IPS DF 6.9 (cell line): Measurements from ENCODE around the gene PBX3.

Experiments used
- DNase-seq: peaks from one replicate; pipeline ENCODE4 v3.0.0-alpha.2; 2013; ENCODE audit warnings: low read depth, low spot score
- H3K27ac ChIP-seq: one replicate; pipeline ENCODE4 v1.5.1; 2013; ENCODE audit warnings: low read length, control low read depth
- H3K27me3 ChIP-seq: 2 replicates; pipeline ENCODE4 v1.6.1; 2013; ENCODE audit warnings: mild to moderate bottlenecking, low read length; ENCODE audit not compliant: control insufficient read depth, insufficient read depth
- H3K36me3 ChIP-seq: 2 replicates; pipeline ENCODE4 v1.6.1; 2013; ENCODE audit warnings: low read length; ENCODE audit not compliant: control insufficient read depth, insufficient read depth
- H3K4me1 ChIP-seq: 2 replicates; pipeline ENCODE4 v1.6.1; 2013; ENCODE audit warnings: low read length; ENCODE audit not compliant: control insufficient read depth, insufficient read depth
- H3K4me3 ChIP-seq: 2 replicates; pipeline ENCODE4 v1.5.1; 2013; ENCODE audit warnings: mild to moderate bottlenecking, low read length
- H3K9me3 ChIP-seq: 2 replicates; pipeline ENCODE4 v1.6.1; 2013; ENCODE audit warnings: low read length, inconsistent platforms; ENCODE audit not compliant: control insufficient read depth, insufficient read depth
- WGBS: extraction: QIAGEN DNeasy Blood & Tissue Kit; methylation state at CpG from one replicate; pipeline ENCODE4 v1.1.7; 2013; ENCODE audit warnings: mixed read lengths, missing lambda C conversion rate; ENCODE audit not compliant: insufficient read length, insufficient coverage; 5-methylcytosine and 5-hydroxymethylcytosine counted together

PBX3 gene

DNA sequence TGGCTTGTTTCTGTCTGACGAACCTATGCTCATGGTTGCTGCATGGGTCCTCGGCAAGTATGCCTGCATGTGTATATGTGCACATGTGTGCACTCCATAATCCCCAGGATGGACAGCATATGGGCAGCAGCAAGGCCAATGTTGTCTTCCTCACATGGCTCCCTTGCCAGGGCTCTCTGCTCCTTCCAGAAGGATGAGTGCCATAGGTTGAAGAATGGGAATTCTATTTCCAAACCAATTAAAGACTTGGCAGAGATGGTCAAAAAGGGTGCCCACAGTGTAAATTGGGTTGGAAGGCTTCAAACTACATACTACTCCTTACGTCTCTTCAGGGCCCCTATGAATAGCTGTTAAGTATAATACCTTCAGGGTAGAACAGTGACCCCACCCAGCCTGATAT lies 212.1 kb downstream of the PBX3 start:
- no peaks in the 10 kb centered on the region for H3K9me3 ChIP-seq
- no peaks in the 10 kb centered on the region for H3K27me3 ChIP-seq
- no CpG with 5 or more reads among the region's 3 CpGs for WGBS
- 0 out of 2 replicates have a peak, but pooled peaks cover 2% of the 10 kb centered on the region for H3K36me3 ChIP-seq
- 0 out of 2 replicates have a peak, but pooled peaks cover 1% of the 10 kb centered on the region for H3K4me1 ChIP-seq
- no peak overlapping the region for H3K4me3 ChIP-seq
- no peak overlapping the region for H3K27ac ChIP-seq
- no peak for DNase-seq

GRCh38 chr9:125959951-125960619 lies 212.9 kb downstream of the PBX3 start:
- 0 out of 2 replicates have a peak, but pooled peaks cover 1% of the 10 kb centered on the region for H3K4me1 ChIP-seq
- DNase-seq, result no peak
- 0 out of 2 replicates have a peak, but pooled peaks cover 2% of the 10 kb centered on the region for H3K36me3 ChIP-seq
- H3K9me3 ChIP-seq, result no peaks in the 10 kb centered on the region
- no CpG with 5 or more reads among the region's 6 CpGs for WGBS
- no peak overlapping the region for H3K4me3 ChIP-seq
- H3K27me3 ChIP-seq, result no peaks in the 10 kb centered on the region
- no peak overlapping the region for H3K27ac ChIP-seq

DNA sequence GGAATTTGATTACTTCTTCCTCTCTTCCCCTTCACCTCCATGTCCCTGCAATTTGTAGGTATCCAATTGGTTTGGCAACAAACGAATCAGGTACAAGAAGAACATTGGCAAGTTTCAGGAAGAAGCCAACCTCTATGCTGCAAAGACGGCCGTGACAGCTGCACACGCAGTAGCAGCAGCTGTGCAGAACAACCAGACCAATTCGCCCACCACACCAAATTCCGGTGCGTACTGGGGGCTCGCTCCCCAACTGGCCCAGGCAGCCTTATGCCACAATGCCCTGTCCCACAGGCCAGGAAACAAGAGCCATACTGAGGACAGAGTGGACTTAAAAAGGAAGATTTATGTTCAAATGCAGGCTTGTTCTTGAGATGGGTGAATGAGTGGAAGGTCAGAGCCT lies 213.5 kb downstream of the PBX3 start:
- Histone ChIP-seq H3K4me1 (0 out of 2 replicates have a peak, but pooled peaks cover 1% of the 10 kb centered on the region), H3K36me3 (0 out of 2 replicates have a peak, but pooled peaks cover 2% of the 10 kb centered on the region), H3K4me3 (no peak overlapping the region; the same call in 1 of the 2 replicates), H3K9me3 (no peaks in the 10 kb centered on the region), H3K27me3 (no peaks in the 10 kb centered on the region), H3K27ac (no peak overlapping the region)
- no peak for DNase-seq
- WGBS, result no CpG with 5 or more reads among the region's 8 CpGs

DNA sequence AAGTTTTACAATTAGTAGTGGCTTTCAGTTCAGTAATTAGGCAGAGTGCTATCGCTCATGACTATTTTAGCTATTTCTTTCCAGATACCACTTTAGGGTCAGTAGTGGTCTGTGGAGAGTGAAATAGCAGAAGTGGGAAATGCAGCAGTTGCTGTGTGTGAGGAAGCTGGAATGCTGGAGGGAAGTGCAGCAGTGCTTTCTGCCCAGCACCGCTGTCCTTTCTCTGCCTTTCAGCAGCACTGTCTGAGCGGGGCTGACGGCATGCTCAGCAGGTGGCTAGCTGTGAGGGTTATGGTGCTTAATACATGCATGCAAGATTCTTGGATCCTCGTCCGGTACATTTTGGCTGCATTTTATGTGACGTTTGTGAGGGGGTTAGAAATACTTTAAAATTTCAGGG lies 213.9 kb downstream of the PBX3 start:
- H3K9me3 ChIP-seq, result no peaks in the 10 kb centered on the region
- DNase-seq, result no peak

GRCh38 chr9:125963932-125964331 lies 216.8 kb downstream of the PBX3 start:
- DNase-seq, result no peak
- Histone ChIP-seq H3K27me3 (no peaks in the 10 kb centered on the region), H3K4me1 (no peaks in the 10 kb centered on the region), H3K9me3 (no peaks in the 10 kb centered on the region), H3K4me3 (no peak overlapping the region), H3K27ac (no peak overlapping the region), H3K36me3 (0 out of 2 replicates have a peak, but pooled peaks cover 5% of the 10 kb centered on the region)
- no CpG with 5 or more reads among the region's 2 CpGs for WGBS

More for the DNA sequence above, 213.9 kb downstream of the PBX3 start:
- no peaks in the 10 kb centered on the region for H3K27me3 ChIP-seq
- no peak overlapping the region for H3K4me3 ChIP-seq
- H3K4me1 ChIP-seq, result 0 out of 2 replicates have a peak, but pooled peaks cover 1% of the 10 kb centered on the region
- no peak overlapping the region for H3K27ac ChIP-seq
- 0 out of 2 replicates have a peak, but pooled peaks cover 2% of the 10 kb centered on the region for H3K36me3 ChIP-seq
- no CpG with 5 or more reads among the region's 7 CpGs for WGBS

DNA sequence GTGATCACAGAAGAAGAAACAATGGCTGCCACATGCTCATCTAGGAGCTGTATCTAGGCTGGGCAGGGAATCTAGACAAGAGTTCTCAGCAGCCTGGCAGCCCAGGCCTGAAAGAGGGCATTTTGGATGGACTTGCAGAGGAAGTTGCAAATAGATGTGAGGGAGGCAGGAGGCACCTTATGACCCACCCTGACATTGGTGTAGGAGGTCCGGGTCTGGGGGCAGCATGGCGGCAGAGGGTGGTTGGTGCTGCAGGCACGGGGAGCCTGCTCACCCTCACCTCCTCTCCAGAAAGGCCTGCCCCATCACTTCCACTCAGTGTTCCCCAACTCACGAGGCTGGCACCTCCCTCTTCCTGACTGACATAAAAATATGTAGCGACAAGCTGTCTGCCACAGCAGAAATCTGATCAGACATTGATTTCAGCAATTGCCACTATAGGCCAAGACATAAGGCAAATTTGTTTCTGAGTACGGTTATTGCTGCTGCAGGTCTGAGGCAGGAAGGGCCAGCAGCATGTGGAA lies 217.6 kb downstream of the PBX3 start:
- H3K9me3 ChIP-seq, result no peaks in the 10 kb centered on the region
- no CpG with 5 or more reads among the region's 6 CpGs for WGBS
- no peak overlapping the region for H3K4me3 ChIP-seq
- no peak overlapping the region for H3K27ac ChIP-seq
- DNase-seq, result no peak
- no peaks in the 10 kb centered on the region for H3K4me1 ChIP-seq
- 0 out of 2 replicates have a peak, but pooled peaks cover 5% of the 10 kb centered on the region for H3K36me3 ChIP-seq
- no peaks in the 10 kb centered on the region for H3K27me3 ChIP-seq

GRCh38 chr9:125965477-125965876 lies 218.3 kb downstream of the PBX3 start:
- Histone ChIP-seq H3K27me3 (no peaks in the 10 kb centered on the region), H3K27ac (no peak overlapping the region), H3K36me3 (0 out of 2 replicates have a peak, but pooled peaks cover 5% of the 10 kb centered on the region), H3K9me3 (no peaks in the 10 kb centered on the region), H3K4me3 (no peak overlapping the region), H3K4me1 (no peaks in the 10 kb centered on the region)
- no peak for DNase-seq
- WGBS, result no CpG with 5 or more reads among the region's 10 CpGs

DNA sequence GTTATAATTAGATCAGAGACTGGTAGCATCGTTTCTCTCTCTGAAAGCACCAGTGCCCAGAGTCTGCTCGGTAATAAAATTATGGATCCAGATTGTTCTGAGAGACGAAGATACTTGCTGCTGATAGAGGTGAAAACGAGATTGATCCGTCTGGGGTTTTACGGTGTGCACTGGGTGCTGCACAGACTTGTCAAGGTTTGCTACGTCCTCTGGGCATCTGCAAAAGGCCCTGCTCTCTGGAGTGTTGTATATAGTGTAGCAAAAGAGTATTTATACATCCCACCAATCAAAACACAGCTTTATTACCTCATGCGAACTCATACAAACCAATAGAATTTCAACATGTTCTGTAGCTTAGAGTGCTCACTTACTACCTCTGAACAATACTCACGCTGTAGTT lies 219.3 kb downstream of the PBX3 start:
- H3K4me3 ChIP-seq, result no peak overlapping the region
- no peak overlapping the region for H3K27ac ChIP-seq
- DNase-seq, result no peak
- no peaks in the 10 kb centered on the region for H3K27me3 ChIP-seq
- no peaks in the 10 kb centered on the region for H3K9me3 ChIP-seq
- 0 out of 2 replicates have a peak, but pooled peaks cover 3% of the 10 kb centered on the region for H3K36me3 ChIP-seq
- H3K4me1 ChIP-seq, result no peaks in the 10 kb centered on the region
- WGBS, result no CpG with 5 or more reads among the region's 9 CpGs

DNA sequence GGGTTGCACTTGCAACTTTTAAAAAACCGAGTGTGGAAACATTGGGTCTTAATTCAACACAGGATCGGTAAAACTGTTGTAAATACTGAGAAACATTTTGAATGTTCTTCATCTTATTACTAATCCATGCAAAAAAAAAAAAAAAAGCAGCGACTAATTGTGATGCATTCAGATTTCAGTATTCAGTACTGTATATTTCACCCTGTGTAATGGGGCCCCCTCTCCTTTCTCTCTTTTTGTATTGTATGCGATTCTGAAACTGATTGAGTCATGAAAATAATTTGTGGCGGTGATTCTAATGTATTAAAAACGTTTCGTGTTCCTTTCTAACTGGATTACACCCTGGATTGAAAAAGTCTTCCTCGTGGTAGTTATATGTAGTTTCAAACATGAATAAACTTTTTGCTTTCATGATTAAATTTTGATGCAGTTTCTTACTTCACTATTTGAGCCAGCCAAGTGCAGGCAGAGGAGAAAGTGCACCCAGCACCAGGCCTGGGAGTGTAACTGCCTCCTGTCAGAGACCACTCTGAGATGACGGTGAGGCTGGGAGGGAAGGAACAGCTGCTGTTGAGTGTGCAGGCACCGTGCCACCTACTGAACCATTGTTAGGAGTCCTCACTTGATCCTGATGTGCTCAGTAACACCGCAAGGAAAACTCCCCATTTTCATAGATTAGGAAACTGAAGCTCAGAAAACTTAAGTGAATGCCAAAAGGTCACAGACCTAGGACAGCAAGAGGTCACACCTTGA lies 220.0 kb downstream of the PBX3 start:
- WGBS, result no CpG with 5 or more reads among the region's 11 CpGs
- Histone ChIP-seq H3K36me3 (0 out of 2 replicates have a peak, but pooled peaks cover 3% of the 10 kb centered on the region), H3K4me1 (no peaks in the 10 kb centered on the region), H3K9me3 (no peaks in the 10 kb centered on the region), H3K27ac (no peak overlapping the region), H3K4me3 (no peak overlapping the region), H3K27me3 (no peaks in the 10 kb centered on the region)
- DNase-seq, result no peak

DNA sequence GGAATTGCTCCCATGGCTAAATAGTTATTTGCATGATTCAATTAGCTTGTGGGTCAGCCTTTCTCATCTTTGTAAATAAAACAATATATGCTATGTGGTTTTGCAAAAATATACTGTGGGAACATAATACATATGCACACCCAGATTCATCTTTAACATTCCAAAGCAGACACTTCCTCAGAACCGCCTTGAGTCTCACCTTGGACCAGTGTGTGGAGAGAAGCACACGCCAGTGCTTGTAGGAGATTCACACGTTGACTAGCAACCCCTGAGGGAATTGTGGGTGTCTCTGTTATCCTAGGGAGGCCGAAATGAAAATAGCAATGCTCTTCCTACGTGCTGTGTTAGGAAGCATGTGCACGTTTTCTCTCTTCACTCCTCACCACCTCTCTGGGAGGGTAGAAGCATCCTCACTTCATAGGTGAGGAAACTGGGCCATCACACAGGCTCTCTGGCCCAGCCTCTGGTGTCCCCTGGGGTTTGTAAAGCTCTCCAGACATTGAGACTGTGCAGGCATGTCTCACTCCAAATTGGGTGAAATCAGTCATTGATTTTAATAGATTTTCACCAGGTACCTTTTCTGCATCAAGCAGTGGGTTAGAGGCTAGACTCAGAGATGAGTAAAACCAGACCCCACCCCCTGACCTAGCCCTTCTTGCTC lies 221.7 kb downstream of the PBX3 start:
- H3K36me3 ChIP-seq, result 0 out of 2 replicates have a peak, but pooled peaks cover 3% of the 10 kb centered on the region
- H3K4me1 ChIP-seq, result no peaks in the 10 kb centered on the region
- no peak overlapping the region for H3K4me3 ChIP-seq
- no peaks in the 10 kb centered on the region for H3K9me3 ChIP-seq
- no peaks in the 10 kb centered on the region for H3K27me3 ChIP-seq
- no peak overlapping the region for H3K27ac ChIP-seq
- WGBS, result no CpG with 5 or more reads among the region's 6 CpGs
- no peak for DNase-seq
